ENCODE data around the gene ANKFN1. TPM values are rescaled to one million over a fixed set of nuclear protein-coding genes. Genes with fewer than 3 reads are reported as not detected.

The ANKFN1 gene
- total RNA-seq, 2 donors from 2014 or later = 3.0 to 7.3 TPM

- H3K4me3 ChIP-seq = no peak overlapping the region
- DNase-seq (ENCODE audit: low spot score) = no peak
- TF ChIP-seq CTCF (IDR thresholded peaks at IDR 0.05) = no peak
- TF ChIP-seq POLR2AphosphoS5 (IDR thresholded peaks at IDR 0.05) = peak; percentile 6
- no peaks in the 10 kb centered on the region for H3K27me3 ChIP-seq (replicated peaks; ENCODE audit: insufficient read depth)
- intact Hi-C loops (cut with DNase I) = no loop called here
- 24% methylated on average over 5 of the region's 5 CpGs for WGBS
- no peaks in the 10 kb centered on the region for H3K9me3 ChIP-seq
- H3K27ac ChIP-seq = no peak overlapping the region
- H3K4me1 ChIP-seq (replicated peaks) = no peaks in the 10 kb centered on the region
- H3K36me3 ChIP-seq = no peaks in the 10 kb centered on the region
Measured at GRCh38 chr17:56540836-56541235, 387.6 kb downstream of the ANKFN1 start.

GRCh38 chr17:56543280-56543679 lies 390.0 kb downstream of the ANKFN1 start:
- WGBS = 40% methylated on average over 3 of the region's 3 CpGs
- intact Hi-C loops (cut with DNase I) = no loop called here

GRCh38 chr17:56545106-56545505 lies 391.8 kb downstream of the ANKFN1 start:
- H3K4me3 ChIP-seq = no peak overlapping the region
- no peaks in the 10 kb centered on the region for H3K9me3 ChIP-seq
- no peak for DNase-seq (ENCODE audit: low spot score)
- H3K27me3 ChIP-seq (replicated peaks; ENCODE audit: insufficient read depth) = no peaks in the 10 kb centered on the region
- 57% methylated on average over 2 of the region's 2 CpGs for WGBS
- intact Hi-C loops (cut with DNase I) = no loop called here
- H3K27ac ChIP-seq = no peak overlapping the region
- no peaks in the 10 kb centered on the region for H3K36me3 ChIP-seq
- TF ChIP-seq POLR2AphosphoS5 (IDR thresholded peaks at IDR 0.05) (no peak), POLR2A (IDR thresholded peaks at IDR 0.05) (no peak), CTCF (IDR thresholded peaks at IDR 0.05) (no peak)
- H3K4me1 ChIP-seq (replicated peaks) = no peaks in the 10 kb centered on the region

More at GRCh38 chr17:56543280-56543679, 390.0 kb downstream of the ANKFN1 start:
- no peaks in the 10 kb centered on the region for H3K4me1 ChIP-seq (replicated peaks)
- no peaks in the 10 kb centered on the region for H3K36me3 ChIP-seq
- no peaks in the 10 kb centered on the region for H3K27me3 ChIP-seq (replicated peaks; ENCODE audit: insufficient read depth)
- TF ChIP-seq POLR2AphosphoS5 (IDR thresholded peaks at IDR 0.05) (no peak), CTCF (IDR thresholded peaks at IDR 0.05) (no peak), POLR2A (IDR thresholded peaks at IDR 0.05) (no peak)
- no peaks in the 10 kb centered on the region for H3K9me3 ChIP-seq
- no peak for DNase-seq (ENCODE audit: low spot score)
- H3K4me3 ChIP-seq = no peak overlapping the region
- H3K27ac ChIP-seq = no peak overlapping the region

- no peak for DNase-seq (ENCODE audit: low spot score)
- H3K27ac ChIP-seq = no peak overlapping the region
- no peaks in the 10 kb centered on the region for H3K27me3 ChIP-seq (replicated peaks; ENCODE audit: insufficient read depth)
- H3K4me1 ChIP-seq (replicated peaks) = no peaks in the 10 kb centered on the region
- intact Hi-C loops (cut with DNase I) = no loop called here
- no peak overlapping the region for H3K4me3 ChIP-seq
- TF ChIP-seq POLR2A (IDR thresholded peaks at IDR 0.05) = no peak
- H3K36me3 ChIP-seq = no peaks in the 10 kb centered on the region
- no peaks in the 10 kb centered on the region for H3K9me3 ChIP-seq
Measured at GRCh38 chr17:56545930-56546329, 392.7 kb downstream of the ANKFN1 start.

- intact Hi-C loops (cut with DNase I) = no loop called here
- Histone ChIP-seq H3K27me3 (replicated peaks; ENCODE audit: insufficient read depth) (no peaks in the 10 kb centered on the region), H3K4me3 (no peak overlapping the region), H3K4me1 (replicated peaks) (no peaks in the 10 kb centered on the region), H3K36me3 (no peaks in the 10 kb centered on the region), H3K9me3 (no peaks in the 10 kb centered on the region), H3K27ac (no peak overlapping the region)
- DNase-seq (ENCODE audit: low spot score) = no peak
- WGBS = 91% methylated on average over 4 of the region's 4 CpGs
- TF ChIP-seq CTCF (IDR thresholded peaks at IDR 0.05) (no peak), POLR2AphosphoS5 (IDR thresholded peaks at IDR 0.05) (no peak), POLR2A (IDR thresholded peaks at IDR 0.05) (no peak)
Measured at GRCh38 chr17:56548661-56549060, 395.4 kb downstream of the ANKFN1 start.
